ENCODE data around the gene RGL4.

RGL4 gene

DNA sequence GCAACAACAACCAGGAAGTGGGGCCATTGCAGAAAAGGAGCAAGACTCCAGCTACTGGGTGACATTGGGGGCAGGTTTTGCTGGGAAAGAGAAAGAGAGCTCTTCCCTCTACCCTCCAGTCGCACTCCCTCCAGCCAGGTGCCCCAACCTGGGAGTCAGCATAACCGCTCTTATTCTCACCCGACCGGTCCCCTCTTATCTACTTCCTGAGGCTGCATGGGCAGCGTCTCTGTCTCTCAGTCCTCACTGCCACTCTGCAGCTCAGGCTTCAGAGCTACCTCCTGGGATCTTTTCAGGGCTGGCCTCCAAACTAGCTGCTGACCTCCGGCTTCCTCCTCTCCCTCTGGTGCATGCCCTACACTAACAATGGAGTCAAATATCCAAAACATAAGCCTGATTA, 55.0 kb downstream of the RGL4 start:
- no peak for DNase-seq (ENCODE audit: low read depth)
- TF ChIP-seq, protein P1, sequence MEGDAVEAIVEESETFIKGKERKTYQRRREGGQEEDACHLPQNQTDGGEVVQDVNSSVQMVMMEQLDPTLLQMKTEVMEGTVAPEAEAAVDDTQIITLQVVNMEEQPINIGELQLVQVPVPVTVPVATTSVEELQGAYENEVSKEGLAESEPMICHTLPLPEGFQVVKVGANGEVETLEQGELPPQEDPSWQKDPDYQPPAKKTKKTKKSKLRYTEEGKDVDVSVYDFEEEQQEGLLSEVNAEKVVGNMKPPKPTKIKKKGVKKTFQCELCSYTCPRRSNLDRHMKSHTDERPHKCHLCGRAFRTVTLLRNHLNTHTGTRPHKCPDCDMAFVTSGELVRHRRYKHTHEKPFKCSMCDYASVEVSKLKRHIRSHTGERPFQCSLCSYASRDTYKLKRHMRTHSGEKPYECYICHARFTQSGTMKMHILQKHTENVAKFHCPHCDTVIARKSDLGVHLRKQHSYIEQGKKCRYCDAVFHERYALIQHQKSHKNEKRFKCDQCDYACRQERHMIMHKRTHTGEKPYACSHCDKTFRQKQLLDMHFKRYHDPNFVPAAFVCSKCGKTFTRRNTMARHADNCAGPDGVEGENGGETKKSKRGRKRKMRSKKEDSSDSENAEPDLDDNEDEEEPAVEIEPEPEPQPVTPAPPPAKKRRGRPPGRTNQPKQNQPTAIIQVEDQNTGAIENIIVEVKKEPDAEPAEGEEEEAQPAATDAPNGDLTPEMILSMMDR (conservative IDR thresholded peaks at IDR 0.05; ENCODE audit: low read depth, low read length) = no peak
- no peak overlapping the region for H3K4me3 ChIP-seq (ENCODE audit: low read depth, low read length)
